Smooth muscle cell (in vitro differentiated cells): ENCODE measurements around the gene ZPBP. TPM values are rescaled to one million over a fixed set of nuclear protein-coding genes. Genes with fewer than 3 reads are reported as not detected.

Source experiments
- DNase-seq: peaks from one replicate; lab custom pipeline; 2025; ENCODE audit not compliant: unreplicated experiment; lab: John Stamatoyannopoulos, UW
- H2AFZ ChIP-seq: fragments of 200-600 bp; sonication (generic); 2 replicates; pipeline ENCODE4 v1.6.0; 2016; ENCODE audit warnings: antibody characterized with exemption, low read depth, mild to moderate bottlenecking
- H3F3A ChIP-seq: fragments of 200-600 bp; sonication (generic); 2 replicates; pipeline ENCODE4 v1.6.0; 2017; ENCODE audit warnings: antibody characterized with exemption, low read depth
- H3K27ac ChIP-seq: fragments of 200-600 bp; sonication (generic); 2 replicates; pipeline ENCODE4 v1.5.1; 2016; ENCODE audit warnings: low read depth, mild to moderate bottlenecking
- H3K27me3 ChIP-seq: fragments of 200-600 bp; sonication (generic); 2 replicates; pipeline ENCODE4 v1.6.1; 2016; ENCODE audit warnings: low read depth, mild to moderate bottlenecking
- H3K36me3 ChIP-seq: fragments of 200-600 bp; sonication (generic); 2 replicates; pipeline ENCODE4 v1.5.1; 2016; ENCODE audit warnings: low read depth
- H3K4me1 ChIP-seq: fragments of 200-600 bp; sonication (generic); 2 replicates; pipeline ENCODE4 v1.5.1; 2016; ENCODE audit warnings: low read depth
- H3K4me2 ChIP-seq: fragments of 200-600 bp; sonication (generic); 2 replicates; pipeline ENCODE4 v1.6.0; 2016; ENCODE audit warnings: mild to moderate bottlenecking
- H3K4me3 ChIP-seq: fragments of 200-600 bp; sonication (generic); 2 replicates; pipeline ENCODE4 v1.5.1; 2016; ENCODE audit warnings: mild to moderate bottlenecking
- H3K79me2 ChIP-seq: fragments of 200-600 bp; sonication (generic); 2 replicates; pipeline ENCODE4 v1.6.0; 2016; ENCODE audit warnings: low read depth, mild to moderate bottlenecking
- H3K9ac ChIP-seq: fragments of 200-600 bp; sonication (generic); 2 replicates; pipeline ENCODE4 v1.6.0; 2016; ENCODE audit warnings: low read depth
- H3K9me3 ChIP-seq: fragments of 200-600 bp; sonication (generic); replicated peaks from 2 replicates; pipeline ENCODE4 v1.5.1; 2016; ENCODE audit warnings: low read depth
- H4K20me1 ChIP-seq: fragments of 200-600 bp; sonication (generic); 2 replicates; pipeline ENCODE4 v1.6.0; 2016; ENCODE audit warnings: low read depth
- WGBS: methylation state at CpG from one replicate; pipeline ENCODE4 v1.1.7; 2016; ENCODE audit warnings: low lambda C conversion rate; 5-methylcytosine and 5-hydroxymethylcytosine counted together
- polyA plus RNA-seq: library from polyadenylated mRNA; unstranded; fragments of >200 nt; fragmentation: Nextera tagmentation; extraction: Ambion mirVana; gene quantifications from 2 replicates; pipeline ENCODE4 v1.2.1, GENCODE V29; 2016
- total RNA-seq: library from RNA; depleted of rRNA; stranded (reverse); fragments of >200 nt; gene quantifications from 2 replicates; pipeline ENCODE4 v1.2.3, GENCODE V29; 2014
- TF ChIP-seq, protein P1 (sequence below): fragments of 200-600 bp; sonication (generic); IDR thresholded peaks from 2 replicates; pipeline ENCODE4 v1.5.1; 2017; ENCODE audit warnings: borderline replicate concordance, mild to moderate bottlenecking, antibody characterized with exemption; ENCODE audit not compliant: insufficient read depth, poor library complexity, severe bottlenecking

The ZPBP gene
- total and polyA plus RNA-seq, 2 experiments from 2014 or later: not detected

GRCh38 chr7:50095634-50096033 lies 2.6 kb upstream of the ZPBP start:
- H3K79me2 ChIP-seq: no peaks in the 10 kb centered on the region
- no peaks in the 10 kb centered on the region for H3K9me3 ChIP-seq
- no peak overlapping the region for H3K27ac ChIP-seq
- no peaks in the 10 kb centered on the region for H3K36me3 ChIP-seq
- H3K4me1 ChIP-seq: no peaks in the 10 kb centered on the region
- H4K20me1 ChIP-seq: no peaks in the 10 kb centered on the region
- no peak for DNase-seq
- H3K4me3 ChIP-seq: no peak overlapping the region
- TF ChIP-seq, protein P1, sequence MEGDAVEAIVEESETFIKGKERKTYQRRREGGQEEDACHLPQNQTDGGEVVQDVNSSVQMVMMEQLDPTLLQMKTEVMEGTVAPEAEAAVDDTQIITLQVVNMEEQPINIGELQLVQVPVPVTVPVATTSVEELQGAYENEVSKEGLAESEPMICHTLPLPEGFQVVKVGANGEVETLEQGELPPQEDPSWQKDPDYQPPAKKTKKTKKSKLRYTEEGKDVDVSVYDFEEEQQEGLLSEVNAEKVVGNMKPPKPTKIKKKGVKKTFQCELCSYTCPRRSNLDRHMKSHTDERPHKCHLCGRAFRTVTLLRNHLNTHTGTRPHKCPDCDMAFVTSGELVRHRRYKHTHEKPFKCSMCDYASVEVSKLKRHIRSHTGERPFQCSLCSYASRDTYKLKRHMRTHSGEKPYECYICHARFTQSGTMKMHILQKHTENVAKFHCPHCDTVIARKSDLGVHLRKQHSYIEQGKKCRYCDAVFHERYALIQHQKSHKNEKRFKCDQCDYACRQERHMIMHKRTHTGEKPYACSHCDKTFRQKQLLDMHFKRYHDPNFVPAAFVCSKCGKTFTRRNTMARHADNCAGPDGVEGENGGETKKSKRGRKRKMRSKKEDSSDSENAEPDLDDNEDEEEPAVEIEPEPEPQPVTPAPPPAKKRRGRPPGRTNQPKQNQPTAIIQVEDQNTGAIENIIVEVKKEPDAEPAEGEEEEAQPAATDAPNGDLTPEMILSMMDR: no peak
- no peak overlapping the region for H2AFZ ChIP-seq
- 93% methylated on average over 1 of the region's 1 CpG for WGBS
- H3K27me3 ChIP-seq: peaks cover 45% of the 10 kb centered on the region
- no peaks in the 10 kb centered on the region for H3F3A ChIP-seq
- H3K9ac ChIP-seq: no peak overlapping the region
- no peak overlapping the region for H3K4me2 ChIP-seq

- Histone ChIP-seq H3K9ac (no peak overlapping the region), H3K4me2 (no peak overlapping the region), H3K4me3 (no peak overlapping the region), H3K4me1 (no peaks in the 10 kb centered on the region), H3K9me3 (no peaks in the 10 kb centered on the region), H3K27ac (no peak overlapping the region), H3K79me2 (no peaks in the 10 kb centered on the region), H3F3A (no peaks in the 10 kb centered on the region), H3K27me3 (peaks cover 9% of the 10 kb centered on the region), H4K20me1 (no peaks in the 10 kb centered on the region), H3K36me3 (no peaks in the 10 kb centered on the region), H2AFZ (no peak overlapping the region)
- 0% methylated on average over 2 of the region's 2 CpGs for WGBS
- no peak for DNase-seq
- TF ChIP-seq, protein P1: no peak
Observed at GRCh38 chr7:50088463-50089129, 4.5 kb downstream of the ZPBP start.

GRCh38 chr7:50085344-50085743 lies 7.7 kb downstream of the ZPBP start:
- H3K9ac ChIP-seq: no peak overlapping the region
- H2AFZ ChIP-seq: no peak overlapping the region
- no peaks in the 10 kb centered on the region for H3F3A ChIP-seq
- H3K9me3 ChIP-seq: no peaks in the 10 kb centered on the region
- H3K36me3 ChIP-seq: no peaks in the 10 kb centered on the region
- no peaks in the 10 kb centered on the region for H3K79me2 ChIP-seq
- 71% methylated on average over 5 of the region's 5 CpGs for WGBS
- DNase-seq: no peak
- no peak overlapping the region for H3K27ac ChIP-seq
- no peaks in the 10 kb centered on the region for H3K4me1 ChIP-seq
- TF ChIP-seq, protein P1: no peak
- no peak overlapping the region for H3K4me2 ChIP-seq
- H4K20me1 ChIP-seq: no peaks in the 10 kb centered on the region
- H3K27me3 ChIP-seq: no peaks in the 10 kb centered on the region
- H3K4me3 ChIP-seq: no peak overlapping the region

DNA sequence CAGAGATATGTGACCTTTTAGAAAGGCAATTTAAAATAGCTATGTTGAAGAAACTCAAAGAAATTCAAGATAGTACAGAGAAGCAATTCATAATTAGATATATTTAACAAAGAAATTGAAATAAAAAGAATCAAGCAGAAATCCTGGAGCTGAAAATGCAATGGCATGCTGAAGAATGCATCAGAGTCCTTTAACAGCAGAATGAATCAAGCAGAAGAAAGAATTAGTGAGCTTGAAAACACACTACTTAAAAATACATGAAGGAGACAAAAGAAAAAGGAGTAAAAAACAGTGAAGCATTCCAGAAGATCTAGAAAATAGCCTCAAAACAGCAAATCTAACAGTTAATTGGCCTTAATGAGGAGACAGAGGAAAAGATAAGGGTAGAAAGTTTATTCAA lies 20.0 kb downstream of the ZPBP start:
- TF ChIP-seq, protein P1: no peak

More for the DNA sequence above, 20.0 kb downstream of the ZPBP start:
- H2AFZ ChIP-seq: no peak overlapping the region
- no peaks in the 10 kb centered on the region for H3K79me2 ChIP-seq
- no peaks in the 10 kb centered on the region for H3F3A ChIP-seq
- H3K4me3 ChIP-seq: no peak overlapping the region
- H3K4me1 ChIP-seq: no peaks in the 10 kb centered on the region
- H3K27ac ChIP-seq: no peak overlapping the region
- no peaks in the 10 kb centered on the region for H3K9me3 ChIP-seq
- no peaks in the 10 kb centered on the region for H4K20me1 ChIP-seq
- no peak overlapping the region for H3K9ac ChIP-seq
- H3K36me3 ChIP-seq: no peaks in the 10 kb centered on the region
- no peaks in the 10 kb centered on the region for H3K27me3 ChIP-seq
- no peak overlapping the region for H3K4me2 ChIP-seq
- no peak for DNase-seq
